Activated naive CD4-positive, alpha-beta T cell treated with anti-CD3 and anti-CD28 coated beads, Interleukin-2, amount 50 U/mL, for 72 hours (primary cell): ENCODE measurements around the gene DAB1. TPM values are rescaled to one million over a fixed set of nuclear protein-coding genes. Genes with fewer than 3 reads are reported as not detected.

Experiments used
- ATAC-seq, 2 donors: fragments of 150-1000 bp; cut with Tn5 transposase; 2 replicates each; pipeline ENCODE4 v1.10.0; 2021; ENCODE audit warnings: mild to moderate bottlenecking in 2 of 2, moderate library complexity in 2 of 2
- DNase-seq, 2 donors: peaks; one replicate each; pipeline ENCODE4 v3.0.0; 2021 to 2022; ENCODE audit warnings: low spot score in 2 of 2
- H3K27ac Mint-ChIP-seq, 2 donors: one replicate each; pipeline ENCODE4 v1.8.0; 2022; ENCODE audit warnings: mild to moderate bottlenecking in 2 of 2, mixed read lengths in 2 of 2
- H3K36me3 Mint-ChIP-seq, 2 donors: one replicate each; pipeline ENCODE4 v1.8.0; 2022; ENCODE audit warnings: mixed read lengths in 2 of 2
- H3K9me3 Mint-ChIP-seq, 2 donors: one replicate each; pipeline ENCODE4 v1.8.0; 2022; ENCODE audit warnings: mixed read lengths in 2 of 2
- total RNA-seq, 2 donors: library from RNA; stranded (reverse); gene quantifications; one replicate each; pipeline ENCODE4 v1.2.3, GENCODE V29; 2022

Gene DAB1
- total RNA-seq, 2 donors from 2014 or later = 0.14 TPM; not detected in 1

DNA sequence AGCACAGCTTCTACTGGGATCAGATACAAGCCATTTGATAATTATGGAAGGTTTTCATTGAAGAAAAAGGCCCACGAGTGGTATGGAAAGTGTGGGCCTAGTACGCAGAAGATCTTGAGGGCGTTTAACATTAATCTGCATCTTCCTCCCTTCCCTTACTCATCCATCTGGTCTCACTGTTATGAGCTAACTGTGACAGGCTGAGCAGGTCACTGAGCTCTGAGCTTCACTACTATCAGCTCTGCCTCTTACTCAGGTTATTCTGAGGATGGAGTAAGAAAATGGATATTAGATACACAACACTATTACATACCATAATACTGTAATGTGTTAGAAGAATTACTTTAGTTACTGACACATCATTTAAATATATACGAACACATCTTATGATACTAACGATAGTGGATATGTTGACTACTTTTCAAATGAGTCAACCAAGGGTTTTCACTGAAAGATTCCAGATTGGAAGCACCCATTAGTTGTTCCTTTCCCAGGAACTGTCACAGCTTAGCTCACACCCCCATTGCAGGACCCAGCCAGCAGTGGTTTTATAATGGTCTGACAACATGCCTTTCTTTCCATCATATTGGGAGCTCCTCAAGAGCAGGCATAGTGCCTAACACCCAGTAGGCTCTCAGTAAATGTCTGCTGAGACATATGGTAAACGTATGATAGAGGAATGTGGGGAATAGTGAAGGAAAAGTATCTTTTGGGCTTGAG, 360.3 kb downstream of the DAB1 start:
- no peaks in the 10 kb centered on the region for H3K36me3 Mint-ChIP-seq

DNA sequence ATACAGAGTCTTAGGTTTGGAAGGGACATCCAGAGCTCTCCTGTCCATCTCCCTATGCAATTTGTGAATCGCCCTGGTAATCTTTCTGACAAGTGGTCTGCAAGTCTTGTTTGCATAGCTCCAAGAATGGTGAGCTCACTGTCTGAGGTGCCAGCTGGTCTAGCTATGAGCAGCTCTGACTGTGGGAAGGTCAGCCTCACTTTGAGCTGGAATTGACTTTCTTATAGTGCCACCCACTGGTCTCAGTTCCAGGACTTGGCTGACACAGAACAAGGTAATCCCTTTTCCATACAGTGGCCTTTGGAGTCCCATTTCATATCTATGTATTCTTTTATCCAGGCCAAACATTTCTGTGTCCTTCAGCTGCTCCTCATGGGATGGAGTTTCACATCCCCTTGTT, 362.5 kb downstream of the DAB1 start:
- no peak for ATAC-seq
- H3K9me3 Mint-ChIP-seq = no peaks in the 10 kb centered on the region

More for the DNA sequence above, 360.3 kb downstream of the DAB1 start:
- Mint-ChIP-seq H3K9me3 (no peaks in the 10 kb centered on the region), H3K27ac (no peak overlapping the region)
- DNase-seq (no peak), ATAC-seq (no peak)

DNA sequence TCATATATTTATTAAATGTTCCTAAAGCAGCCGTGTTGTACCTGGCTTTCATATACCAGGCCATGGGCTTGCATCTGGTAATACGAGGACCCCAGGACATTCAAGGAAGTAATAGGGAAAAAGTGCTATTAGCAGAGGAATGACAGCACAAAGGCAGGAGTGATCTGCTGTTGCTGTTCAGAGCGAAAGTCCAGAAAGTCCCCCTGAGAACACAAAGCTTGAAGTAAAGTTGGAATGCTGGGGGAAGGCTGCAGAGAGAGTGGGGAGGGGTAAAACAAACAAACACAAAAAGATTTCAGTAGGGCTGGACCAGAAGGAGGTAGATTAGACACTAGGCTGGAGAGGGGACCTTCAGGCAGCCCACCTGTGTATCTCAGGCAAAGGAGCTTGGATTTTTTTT, 363.4 kb downstream of the DAB1 start:
- no peak overlapping the region for H3K27ac Mint-ChIP-seq
- no peak for DNase-seq
- ATAC-seq = no peak
- H3K9me3 Mint-ChIP-seq = no peaks in the 10 kb centered on the region
- no peaks in the 10 kb centered on the region for H3K36me3 Mint-ChIP-seq

More for the DNA sequence above, 362.5 kb downstream of the DAB1 start:
- no peak for DNase-seq
- Mint-ChIP-seq H3K36me3 (no peaks in the 10 kb centered on the region), H3K27ac (no peak overlapping the region)

GRCh38 chr1:57058652-57059501, 365.0 kb downstream of the DAB1 start:
- Mint-ChIP-seq H3K27ac (no peak overlapping the region), H3K36me3 (no peaks in the 10 kb centered on the region), H3K9me3 (peaks cover 0 to 4% of the 10 kb centered on the region in 2 donors)
- DNase-seq (no peak), ATAC-seq (no peak)

- DNase-seq (no peak), ATAC-seq (no peak)
- Mint-ChIP-seq H3K36me3 (peaks cover 0 to 4% of the 10 kb centered on the region in 2 donors), H3K27ac (no peak overlapping the region), H3K9me3 (peaks cover 0 to 7% of the 10 kb centered on the region in 2 donors)
These were observed 375.0 kb downstream of the DAB1 start for GRCh38 chr1:57048856-57049255.

DNA sequence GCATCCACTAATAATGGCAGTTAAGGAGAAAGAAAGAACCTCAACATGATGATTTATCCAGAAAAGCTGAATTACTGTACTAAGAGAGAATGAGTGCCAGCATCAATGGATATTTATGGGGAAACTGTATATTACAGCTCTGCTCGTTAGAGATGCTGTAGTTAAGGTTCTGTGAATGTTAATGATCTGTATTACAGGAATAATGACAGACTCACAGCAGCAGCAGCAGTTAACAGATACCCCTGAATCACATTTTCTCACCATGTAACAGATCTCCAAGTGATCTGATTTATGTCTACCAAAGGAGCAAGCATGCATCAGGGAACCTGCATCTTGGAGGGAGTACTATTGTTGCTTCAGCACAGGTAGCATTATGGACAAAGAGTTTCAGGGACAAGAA, 377.4 kb downstream of the DAB1 start:
- peaks cover 0 to 4% of the 10 kb centered on the region in 2 donors for H3K36me3 Mint-ChIP-seq
- ATAC-seq (no peak), DNase-seq (no peak)
- H3K27ac Mint-ChIP-seq = no peak overlapping the region
- peaks cover 0 to 7% of the 10 kb centered on the region in 2 donors for H3K9me3 Mint-ChIP-seq

- no peak for DNase-seq
- ATAC-seq = peak in 1 of 2 donors; percentile 20
- Mint-ChIP-seq H3K27ac (no peak overlapping the region), H3K36me3 (peaks cover 0 to 4% of the 10 kb centered on the region in 2 donors), H3K9me3 (no peaks in the 10 kb centered on the region)
These were observed 382.0 kb downstream of the DAB1 start for GRCh38 chr1:57041901-57042300.

DNA sequence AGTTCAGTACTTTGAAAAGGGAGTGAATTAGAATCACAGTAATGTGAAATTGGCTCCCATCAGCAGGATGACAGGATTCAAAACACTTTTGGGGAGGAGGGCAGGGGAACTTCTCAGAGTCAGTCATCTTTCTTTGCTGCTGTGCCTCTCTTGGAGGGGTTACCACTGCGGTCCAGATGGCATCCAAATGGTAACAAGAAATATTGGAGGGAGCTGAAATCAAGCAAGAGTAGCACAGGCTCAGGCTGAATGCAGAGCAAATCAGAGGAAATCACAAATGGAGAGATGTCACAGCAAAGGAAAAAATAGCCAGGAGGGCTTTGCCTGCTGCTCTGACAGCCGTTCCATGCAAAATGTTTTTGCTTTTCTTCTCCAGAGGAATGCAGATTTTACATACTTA, 383.0 kb downstream of the DAB1 start:
- peaks cover 0 to 5% of the 10 kb centered on the region in 2 donors for H3K9me3 Mint-ChIP-seq

GRCh38 chr1:57036641-57037579, 386.9 kb downstream of the DAB1 start:
- Mint-ChIP-seq H3K36me3 (no peaks in the 10 kb centered on the region), H3K9me3 (peaks cover 4 to 19% of the 10 kb centered on the region in 2 donors), H3K27ac (no peak overlapping the region)
- DNase-seq (no peak), ATAC-seq (no peak)

More for the DNA sequence above, 383.0 kb downstream of the DAB1 start:
- peaks cover 0 to 4% of the 10 kb centered on the region in 2 donors for H3K36me3 Mint-ChIP-seq
- no peak for ATAC-seq
- H3K27ac Mint-ChIP-seq = peak overlapping the region in 1 of 2 donors; percentile 52
- no peak for DNase-seq

DNA sequence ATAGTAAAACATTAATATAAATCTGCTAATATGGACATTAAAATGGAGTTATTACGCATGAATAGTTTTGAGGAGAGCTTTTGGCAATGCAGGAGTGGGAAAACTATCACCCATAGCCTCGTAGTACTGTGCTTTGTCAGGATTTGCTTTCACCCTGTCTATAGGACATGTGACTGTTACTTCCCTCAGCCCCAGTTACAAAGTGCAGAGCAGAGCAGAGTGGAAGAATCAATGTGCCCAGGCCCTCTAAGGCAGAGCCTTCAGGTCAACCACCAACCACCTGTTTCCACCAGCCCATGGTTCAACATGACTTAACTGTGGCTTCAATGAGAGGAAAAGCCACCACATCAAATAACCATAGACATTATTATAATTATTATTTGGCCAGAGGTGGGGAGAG, 389.1 kb downstream of the DAB1 start:
- H3K27ac Mint-ChIP-seq = no peak overlapping the region
- peaks cover 6 to 19% of the 10 kb centered on the region in 2 donors for H3K9me3 Mint-ChIP-seq
- no peak for DNase-seq
- ATAC-seq = no peak
- no peaks in the 10 kb centered on the region for H3K36me3 Mint-ChIP-seq

- H3K36me3 Mint-ChIP-seq = peaks cover 0 to 6% of the 10 kb centered on the region in 2 donors
- ATAC-seq = peak; percentile 56 to 91
- no peak overlapping the region for H3K27ac Mint-ChIP-seq
- H3K9me3 Mint-ChIP-seq = peaks cover 11 to 22% of the 10 kb centered on the region in 2 donors
- DNase-seq = no peak
These were observed 390.4 kb downstream of the DAB1 start for GRCh38 chr1:57033222-57034001.

DNA sequence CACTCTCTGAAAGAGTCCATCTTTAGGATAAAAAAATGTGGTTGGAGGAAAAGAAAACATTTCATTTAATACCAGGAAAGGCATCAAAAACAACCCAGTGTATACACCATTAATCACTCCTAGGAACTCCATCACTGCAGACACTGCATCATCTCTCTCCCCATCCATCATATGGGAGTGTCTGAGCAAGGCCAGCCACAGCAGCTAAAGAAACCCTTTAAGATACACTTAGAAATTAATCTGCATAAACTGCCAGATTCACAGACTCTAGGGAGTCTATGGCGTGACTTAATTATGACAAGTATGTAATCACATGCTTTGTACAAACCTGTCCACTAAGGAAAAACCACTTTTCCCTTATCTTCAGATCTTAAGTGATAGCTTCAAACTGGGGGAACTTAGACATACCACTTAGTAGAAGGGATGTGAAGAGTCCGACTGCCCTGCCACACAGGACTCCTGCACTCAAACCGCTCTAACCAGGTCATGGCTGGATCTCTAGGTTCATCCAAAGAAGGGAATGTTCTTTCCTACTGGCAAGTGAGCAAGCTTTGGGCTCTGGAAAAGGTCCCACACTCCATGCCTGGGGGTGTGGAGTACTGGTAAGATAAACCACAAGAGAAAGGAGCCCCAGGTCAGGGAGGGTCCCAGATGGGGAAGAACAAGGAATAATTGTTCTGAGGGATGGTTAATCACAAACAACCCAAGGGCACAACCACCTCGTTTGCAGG, 397.1 kb downstream of the DAB1 start:
- ATAC-seq (no peak), DNase-seq (no peak)
- no peak overlapping the region for H3K27ac Mint-ChIP-seq
- H3K9me3 Mint-ChIP-seq = peaks cover 8 to 11% of the 10 kb centered on the region in 2 donors
- H3K36me3 Mint-ChIP-seq = peaks cover 0 to 9% of the 10 kb centered on the region in 2 donors

GRCh38 chr1:57024855-57025254, 399.0 kb downstream of the DAB1 start:
- H3K36me3 Mint-ChIP-seq = peaks cover 0 to 9% of the 10 kb centered on the region in 2 donors
- no peak overlapping the region for H3K27ac Mint-ChIP-seq
- H3K9me3 Mint-ChIP-seq = peaks cover 13 to 14% of the 10 kb centered on the region in 2 donors
- DNase-seq (no peak), ATAC-seq (no peak)

DNA sequence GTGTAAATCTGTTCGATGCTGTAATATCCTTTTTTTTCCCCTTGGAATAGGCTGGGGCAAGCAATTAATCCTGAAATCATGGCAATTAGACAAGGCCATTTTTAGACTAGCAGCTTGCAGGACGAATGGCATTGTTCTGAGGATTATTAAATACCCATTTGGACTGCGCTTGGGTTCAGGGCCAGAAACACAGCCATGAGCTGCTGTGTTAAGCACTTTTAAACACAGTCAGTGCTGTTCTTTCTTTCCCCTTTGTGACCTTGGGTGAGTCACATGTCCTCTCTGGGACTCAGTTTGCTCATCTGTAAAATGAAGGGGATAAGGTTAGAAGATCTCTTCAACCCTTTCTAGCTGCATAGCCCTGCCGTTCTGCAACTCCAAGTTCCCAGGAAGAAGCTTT, 399.4 kb downstream of the DAB1 start:
- peaks cover 10 to 13% of the 10 kb centered on the region in 2 donors for H3K9me3 Mint-ChIP-seq
- DNase-seq = no peak
- ATAC-seq = no peak
- H3K36me3 Mint-ChIP-seq = peaks cover 0 to 9% of the 10 kb centered on the region in 2 donors
- no peak overlapping the region for H3K27ac Mint-ChIP-seq

DNA sequence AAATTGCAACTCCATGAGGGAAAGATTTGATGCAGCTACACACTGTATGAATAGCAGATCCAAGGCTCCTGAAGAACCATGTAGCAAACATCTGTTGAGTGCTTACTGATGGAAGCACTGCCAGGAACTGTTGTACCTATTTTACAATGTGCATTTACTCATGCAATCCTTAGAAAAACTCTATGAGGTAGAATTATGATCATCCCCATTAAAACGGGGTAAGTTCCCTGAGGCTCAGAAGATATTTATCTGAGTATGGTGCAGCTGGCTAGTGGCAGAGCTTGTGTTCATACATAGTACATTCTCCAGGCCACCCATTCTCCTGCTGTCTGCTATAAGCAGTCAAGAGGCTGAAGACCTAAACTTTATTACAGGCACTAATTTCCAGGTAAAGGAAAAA, 403.6 kb downstream of the DAB1 start:
- ATAC-seq (no peak), DNase-seq (no peak)
- H3K36me3 Mint-ChIP-seq = no peaks in the 10 kb centered on the region
- no peak overlapping the region for H3K27ac Mint-ChIP-seq
- H3K9me3 Mint-ChIP-seq = peaks cover 3 to 4% of the 10 kb centered on the region in 2 donors
